ENCODE data around the gene DCST1.

The DCST1 gene

DNA sequence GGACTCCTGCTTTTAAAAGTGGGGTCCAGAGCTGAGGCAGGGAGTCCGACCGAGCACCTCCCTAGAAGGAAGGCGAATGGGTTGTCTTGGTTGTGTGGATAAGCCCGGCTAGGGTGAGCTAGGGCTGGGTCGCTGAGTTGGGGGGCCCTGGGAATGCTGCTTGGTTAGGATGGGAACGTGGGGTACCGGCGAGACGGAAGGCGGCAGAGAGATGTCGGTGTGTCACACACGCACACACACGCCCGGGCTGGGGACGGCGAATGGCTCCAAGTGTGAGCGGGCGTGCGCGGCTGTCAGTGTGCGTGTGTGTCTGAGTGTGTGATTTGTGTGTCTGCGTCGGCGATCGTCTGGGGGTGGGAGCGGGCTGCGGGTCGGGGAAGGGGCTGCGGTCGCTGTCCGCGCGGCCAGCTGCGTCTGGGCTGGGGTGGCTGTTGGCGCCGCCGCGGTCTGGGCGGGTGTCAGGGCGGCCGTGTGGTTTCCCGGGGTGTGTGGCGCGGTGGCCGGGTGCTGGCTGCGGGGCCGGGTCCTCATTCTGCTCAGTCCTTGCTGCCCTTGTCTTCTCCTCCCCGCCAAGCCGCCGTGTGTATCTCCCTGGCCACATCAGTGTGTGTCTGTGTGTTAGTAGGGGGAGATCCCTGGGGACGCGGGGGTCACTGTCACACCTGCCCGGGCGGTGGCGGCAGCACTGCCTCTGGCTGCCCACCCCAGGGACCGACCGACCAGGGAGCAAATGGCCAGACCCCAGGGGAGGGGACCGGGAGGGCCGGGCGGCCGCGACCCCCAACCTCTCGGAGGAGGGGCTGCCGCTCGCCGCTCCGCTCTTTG is 46.1 kb downstream of the DCST1 start:
- H3K27ac ChIP-seq = peak overlapping the region; percentile 82
- TF ChIP-seq ZFX (IDR thresholded peaks at IDR 0.05) (no peak), CTCF (conservative IDR thresholded peaks at IDR 0.05) (no peak)

DNA sequence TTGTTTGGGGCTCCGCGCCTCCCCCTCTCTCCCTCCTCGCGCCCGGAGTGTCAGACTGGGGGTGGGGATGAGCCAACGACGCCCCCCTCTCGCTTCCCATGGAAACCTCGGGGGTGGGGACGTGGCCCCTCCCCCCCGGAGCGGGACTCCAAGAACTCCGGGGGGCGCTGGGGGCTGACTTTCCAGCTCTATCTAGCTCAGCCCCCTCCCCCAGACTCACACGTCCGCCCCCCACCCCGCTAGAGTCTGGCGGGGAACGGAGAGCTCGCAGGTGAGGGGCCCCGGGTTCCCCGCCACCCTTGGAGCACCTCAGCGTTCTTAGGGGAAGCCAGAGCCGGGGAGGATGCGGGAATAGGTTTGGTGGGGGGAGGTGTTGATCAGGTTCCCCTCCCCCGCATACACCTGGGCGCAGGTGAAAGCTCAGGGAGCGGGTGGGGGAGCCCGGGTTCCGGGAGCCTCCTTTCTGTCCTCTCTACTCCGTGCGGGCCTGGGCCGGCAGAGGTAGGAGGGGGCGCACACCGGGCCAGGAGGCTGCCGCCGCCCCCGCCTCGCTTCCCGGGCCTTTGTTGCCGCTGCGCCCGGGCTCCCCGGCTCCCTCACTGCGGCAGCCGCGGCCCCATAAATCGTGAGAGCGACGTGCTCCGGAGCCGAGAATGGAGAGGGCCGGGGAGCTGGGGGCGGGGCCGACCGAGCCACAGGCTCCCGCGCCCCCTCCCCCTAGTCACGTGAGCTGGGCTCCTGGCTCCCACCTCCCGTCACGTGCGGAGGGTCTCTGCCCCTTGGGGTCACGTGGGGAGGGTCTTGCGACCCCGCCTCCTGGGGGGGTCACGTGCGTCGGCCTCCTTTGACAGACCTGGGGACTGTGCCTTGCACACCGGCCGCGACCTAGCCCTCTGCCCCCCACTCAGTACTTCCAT is 46.9 kb downstream of the DCST1 start:
- TF ChIP-seq ZFX (IDR thresholded peaks at IDR 0.05) (no peak), CTCF (conservative IDR thresholded peaks at IDR 0.05) (no peak)
- H3K27ac ChIP-seq = peak overlapping the region; percentile 82

GRCh38 chr1:155081472-155082300 is 48.1 kb downstream of the DCST1 start:
- TF ChIP-seq CTCF (conservative IDR thresholded peaks at IDR 0.05) = no peak
- TF ChIP-seq ZFX (IDR thresholded peaks at IDR 0.05) = no peak
- H3K27ac ChIP-seq = peak overlapping the region; percentile 82

DNA sequence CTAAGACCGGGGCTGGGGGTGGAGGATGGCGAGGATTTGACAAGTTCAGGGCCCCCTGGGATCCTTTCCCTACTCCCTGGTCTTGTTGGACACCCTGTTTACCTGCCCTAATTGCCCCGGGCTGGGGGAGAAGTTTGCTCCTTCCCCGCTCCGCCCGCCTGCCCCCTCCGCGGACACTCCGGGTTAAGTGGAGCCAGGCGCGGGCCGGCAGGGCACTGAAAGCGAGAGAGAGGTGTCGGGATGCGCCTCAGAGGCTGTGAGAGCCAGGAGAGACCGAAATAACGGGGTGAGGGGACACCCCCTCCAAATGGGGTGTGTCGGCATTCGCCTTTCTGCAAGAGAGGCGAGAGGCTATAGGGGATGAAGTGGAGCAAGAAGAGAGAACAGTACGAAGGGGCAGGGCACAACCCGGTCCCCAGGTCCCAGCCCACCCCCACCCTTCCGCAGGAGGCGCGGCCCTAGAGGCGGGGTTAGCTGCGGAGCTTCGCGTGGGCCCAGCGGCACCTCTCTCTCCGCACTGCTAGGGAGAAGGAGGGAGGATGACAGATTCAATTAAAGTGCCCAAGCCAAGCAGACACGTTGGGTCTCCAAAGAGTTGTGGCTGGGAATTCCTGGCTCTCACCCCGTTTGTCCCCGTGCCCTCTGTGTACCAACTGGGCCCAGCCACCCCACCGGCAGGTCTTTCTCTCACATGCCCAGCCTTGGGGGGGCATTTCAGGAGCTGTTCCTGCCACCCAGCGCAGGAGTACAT is 48.9 kb downstream of the DCST1 start:
- peak overlapping the region; percentile 82 for H3K27ac ChIP-seq
- TF ChIP-seq ZFX (IDR thresholded peaks at IDR 0.05) = no peak
- no peak for TF ChIP-seq CTCF (conservative IDR thresholded peaks at IDR 0.05)

GRCh38 chr1:155083052-155083541 is 49.5 kb downstream of the DCST1 start:
- TF ChIP-seq ZFX (IDR thresholded peaks at IDR 0.05) (no peak), CTCF (conservative IDR thresholded peaks at IDR 0.05) (no peak)
- H3K27ac ChIP-seq = peak overlapping the region; percentile 82

- TF ChIP-seq ZFX (IDR thresholded peaks at IDR 0.05) (no peak), CTCF (conservative IDR thresholded peaks at IDR 0.05) (no peak)
- peak overlapping the region; percentile 82 for H3K27ac ChIP-seq
Measured at GRCh38 chr1:155083865-155084721, 50.5 kb downstream of the DCST1 start.

Data from C4-2B (cell line).